Measurements from ENCODE around the gene GORASP1. TPM values are rescaled to one million over a fixed set of nuclear protein-coding genes. Genes with fewer than 3 reads are reported as not detected.

Gene GORASP1
- total and polyA plus RNA-seq, 2 of the 8 experiments (the other 6 are each of a cell fraction or from before 2014, with no cell fraction given), result 33.4 to 33.5 TPM

GRCh38 chr3:39132096-39133092 lies 25.0 kb upstream of the GORASP1 start (continued):
- no peak for TF ChIP-seq RFX5 (IDR thresholded peaks at IDR 0.05; ENCODE audit: borderline replicate concordance, low read depth, low read length)

All from H1 (cell line).